ENCODE measurements around the gene PPP4R3A.
"Not testable (repeated sequence)": the region's sequence is repeated elsewhere in the genome, so short reads cannot be mapped to it uniquely, and the experiment has no call there.

DNA sequence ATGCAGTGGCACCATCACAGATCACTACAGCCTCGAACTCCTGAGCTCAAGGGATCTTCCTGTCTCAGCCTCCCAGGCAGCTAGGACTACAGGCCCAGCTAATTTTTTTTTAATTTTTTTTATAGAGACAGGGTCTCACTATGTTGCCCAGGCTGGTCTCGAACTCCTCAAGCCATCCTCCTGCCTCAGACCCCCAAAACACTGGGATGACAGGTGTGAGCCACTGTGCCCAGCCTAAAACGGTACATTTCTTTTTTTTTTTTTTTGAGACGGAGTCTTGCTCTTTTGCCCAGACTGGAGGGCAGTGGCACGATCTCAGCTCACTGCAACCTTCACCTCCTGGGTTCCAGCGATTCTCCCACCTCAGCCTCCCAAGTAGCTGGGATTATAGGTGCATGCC is 100.9 kb downstream of the PPP4R3A start:
- TF ChIP-seq, protein P1, sequence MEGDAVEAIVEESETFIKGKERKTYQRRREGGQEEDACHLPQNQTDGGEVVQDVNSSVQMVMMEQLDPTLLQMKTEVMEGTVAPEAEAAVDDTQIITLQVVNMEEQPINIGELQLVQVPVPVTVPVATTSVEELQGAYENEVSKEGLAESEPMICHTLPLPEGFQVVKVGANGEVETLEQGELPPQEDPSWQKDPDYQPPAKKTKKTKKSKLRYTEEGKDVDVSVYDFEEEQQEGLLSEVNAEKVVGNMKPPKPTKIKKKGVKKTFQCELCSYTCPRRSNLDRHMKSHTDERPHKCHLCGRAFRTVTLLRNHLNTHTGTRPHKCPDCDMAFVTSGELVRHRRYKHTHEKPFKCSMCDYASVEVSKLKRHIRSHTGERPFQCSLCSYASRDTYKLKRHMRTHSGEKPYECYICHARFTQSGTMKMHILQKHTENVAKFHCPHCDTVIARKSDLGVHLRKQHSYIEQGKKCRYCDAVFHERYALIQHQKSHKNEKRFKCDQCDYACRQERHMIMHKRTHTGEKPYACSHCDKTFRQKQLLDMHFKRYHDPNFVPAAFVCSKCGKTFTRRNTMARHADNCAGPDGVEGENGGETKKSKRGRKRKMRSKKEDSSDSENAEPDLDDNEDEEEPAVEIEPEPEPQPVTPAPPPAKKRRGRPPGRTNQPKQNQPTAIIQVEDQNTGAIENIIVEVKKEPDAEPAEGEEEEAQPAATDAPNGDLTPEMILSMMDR (IDR thresholded peaks at IDR 0.05; ENCODE audit: insufficient read depth, low read depth, low read length), result not testable (repeated sequence)
- TF ChIP-seq EZH2 (IDR thresholded peaks at IDR 0.05; ENCODE audit: insufficient read depth, low read length), result not testable (repeated sequence)
